ENCODE measurements around the gene OCIAD2. TPM values are rescaled to one million over a fixed set of nuclear protein-coding genes. Genes with fewer than 3 reads are reported as not detected.
"Not testable (repeated sequence)": the region's sequence is repeated elsewhere in the genome, so short reads cannot be mapped to it uniquely, and the experiment has no call there.

OCIAD2 gene
- total RNA-seq, 1 experiment from 2014 or later = 68.1 TPM

DNA sequence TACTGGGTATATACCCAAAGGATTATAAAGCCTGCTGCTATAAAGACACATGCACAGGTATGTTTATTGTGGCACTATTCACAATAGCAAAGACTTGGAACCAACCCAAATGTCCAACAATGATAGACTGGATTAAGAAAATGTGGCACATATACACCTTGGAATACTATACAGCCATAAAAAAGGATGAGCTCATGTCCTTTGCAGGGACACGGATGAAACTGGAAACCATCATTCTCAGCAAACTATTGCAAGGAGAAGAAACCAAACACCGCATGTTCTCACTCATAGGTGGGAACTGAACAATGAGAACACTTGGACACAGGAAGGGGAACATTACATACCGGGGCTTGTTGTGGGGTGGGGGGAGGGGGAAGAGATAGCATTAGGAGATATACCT is 16.8 kb downstream of the OCIAD2 start:
- H3K27ac ChIP-seq (ENCODE audit: low read length); H3K9me3 ChIP-seq (ENCODE audit: low read length); H3K79me2 ChIP-seq (ENCODE audit: low read length); H2AFZ ChIP-seq (ENCODE audit: low read length); H3K4me1 ChIP-seq (ENCODE audit: low read length); H3K4me2 ChIP-seq (ENCODE audit: low read depth, low read length, poor library complexity, severe bottlenecking); H4K20me1 ChIP-seq (ENCODE audit: insufficient read depth, low read depth, low read length); H3K27me3 ChIP-seq (ENCODE audit: low read length); H3K4me3 ChIP-seq (ENCODE audit: low read length); DNase-seq; H3K9ac ChIP-seq (ENCODE audit: low read length); H3K9me2 ChIP-seq (replicated peaks; ENCODE audit: insufficient read depth, low read length): not testable (repeated sequence)
- peaks cover 28% of the 10 kb centered on the region for H3K36me3 ChIP-seq (ENCODE audit: insufficient read depth, low read length)

- not testable (repeated sequence) for H3K4me2 ChIP-seq (ENCODE audit: low read depth, low read length, poor library complexity, severe bottlenecking)
Observed at GRCh38 chr4:48881646-48882045, 24.9 kb downstream of the OCIAD2 start.

GRCh38 chr4:48879561-48880442 is 26.8 kb downstream of the OCIAD2 start:
- no peak overlapping the region for H3K27ac ChIP-seq (ENCODE audit: low read length)

More at GRCh38 chr4:48881646-48882045, 24.9 kb downstream of the OCIAD2 start:
- not testable (repeated sequence) for H3K9me2 ChIP-seq (replicated peaks; ENCODE audit: insufficient read depth, low read length); H3K79me2 ChIP-seq (ENCODE audit: low read length); H2AFZ ChIP-seq (ENCODE audit: low read length); H3K9me3 ChIP-seq (ENCODE audit: low read length); H3K4me3 ChIP-seq (ENCODE audit: low read length); H3K4me1 ChIP-seq (ENCODE audit: low read length); H4K20me1 ChIP-seq (ENCODE audit: insufficient read depth, low read depth, low read length); H3K36me3 ChIP-seq (ENCODE audit: insufficient read depth, low read length); H3K9ac ChIP-seq (ENCODE audit: low read length); H3K27me3 ChIP-seq (ENCODE audit: low read length); H3K27ac ChIP-seq (ENCODE audit: low read length)
- DNase-seq = peak; percentile 16

GRCh38 chr4:48877827-48878535 is 28.6 kb downstream of the OCIAD2 start:
- no peaks in the 10 kb centered on the region for H4K20me1 ChIP-seq (ENCODE audit: insufficient read depth, low read depth, low read length)
- no peaks in the 10 kb centered on the region for H3K9me2 ChIP-seq (replicated peaks; ENCODE audit: insufficient read depth, low read length)
- no peak overlapping the region for H3K27ac ChIP-seq (ENCODE audit: low read length)
- peak; percentile 48 for DNase-seq
- no peak overlapping the region for H2AFZ ChIP-seq (ENCODE audit: low read length)
- no peak overlapping the region for H3K9ac ChIP-seq (ENCODE audit: low read length)
- no peaks in the 10 kb centered on the region for H3K27me3 ChIP-seq (ENCODE audit: low read length)
- no peaks in the 10 kb centered on the region for H3K4me1 ChIP-seq (ENCODE audit: low read length)
- H3K36me3 ChIP-seq (ENCODE audit: insufficient read depth, low read length) = no peaks in the 10 kb centered on the region
- no peak overlapping the region for H3K4me2 ChIP-seq (ENCODE audit: low read depth, low read length, poor library complexity, severe bottlenecking)
- no peaks in the 10 kb centered on the region for H3K9me3 ChIP-seq (ENCODE audit: low read length)
- H3K79me2 ChIP-seq (ENCODE audit: low read length) = no peaks in the 10 kb centered on the region
- H3K4me3 ChIP-seq (ENCODE audit: low read length) = no peak overlapping the region

More at GRCh38 chr4:48879561-48880442, 26.8 kb downstream of the OCIAD2 start:
- Histone ChIP-seq H3K79me2 (ENCODE audit: low read length) (no peaks in the 10 kb centered on the region), H3K4me1 (ENCODE audit: low read length) (no peaks in the 10 kb centered on the region), H4K20me1 (ENCODE audit: insufficient read depth, low read depth, low read length) (no peaks in the 10 kb centered on the region), H3K9me3 (ENCODE audit: low read length) (no peaks in the 10 kb centered on the region), H3K9me2 (replicated peaks; ENCODE audit: insufficient read depth, low read length) (no peaks in the 10 kb centered on the region), H3K4me3 (ENCODE audit: low read length) (no peak overlapping the region), H3K4me2 (ENCODE audit: low read depth, low read length, poor library complexity, severe bottlenecking) (no peak overlapping the region), H3K9ac (ENCODE audit: low read length) (no peak overlapping the region), H3K27me3 (ENCODE audit: low read length) (no peaks in the 10 kb centered on the region), H3K36me3 (ENCODE audit: insufficient read depth, low read length) (no peaks in the 10 kb centered on the region), H2AFZ (ENCODE audit: low read length) (no peak overlapping the region)
- peak; percentile 37 for DNase-seq

DNA sequence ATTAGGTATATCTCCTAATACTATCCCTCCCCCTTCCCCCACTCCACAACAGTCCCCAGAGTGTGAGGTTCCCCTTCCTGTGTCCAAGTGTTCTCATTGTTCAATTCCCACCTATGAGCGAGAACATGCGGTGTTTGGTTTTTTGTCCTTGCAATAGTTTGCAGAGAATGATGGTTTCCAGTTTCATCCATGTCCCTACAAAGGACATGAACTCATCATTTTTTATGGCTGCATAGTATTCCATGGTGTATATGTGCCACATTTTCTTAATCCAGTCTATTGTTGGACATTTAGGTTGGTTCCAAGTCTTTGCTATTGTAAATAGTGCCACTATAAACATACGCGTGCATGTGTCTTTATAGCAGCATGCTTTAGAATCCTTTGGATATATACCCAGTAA is 41.9 kb downstream of the OCIAD2 start:
- H3K9ac ChIP-seq (ENCODE audit: low read length) = not testable (repeated sequence)

GRCh38 chr4:48863728-48864127 is 42.8 kb downstream of the OCIAD2 start:
- H3K9ac ChIP-seq (ENCODE audit: low read length) = no peak overlapping the region

More for the DNA sequence above, 41.9 kb downstream of the OCIAD2 start:
- H3K27me3 ChIP-seq (ENCODE audit: low read length); H3K4me1 ChIP-seq (ENCODE audit: low read length); H3K27ac ChIP-seq (ENCODE audit: low read length); H3K9me2 ChIP-seq (replicated peaks; ENCODE audit: insufficient read depth, low read length); H4K20me1 ChIP-seq (ENCODE audit: insufficient read depth, low read depth, low read length); DNase-seq; H3K79me2 ChIP-seq (ENCODE audit: low read length); H3K9me3 ChIP-seq (ENCODE audit: low read length); H2AFZ ChIP-seq (ENCODE audit: low read length); H3K4me3 ChIP-seq (ENCODE audit: low read length); H3K4me2 ChIP-seq (ENCODE audit: low read depth, low read length, poor library complexity, severe bottlenecking): not testable (repeated sequence)
- H3K36me3 ChIP-seq (ENCODE audit: insufficient read depth, low read length) = peaks cover 11% of the 10 kb centered on the region

GRCh38 chr4:48862661-48863060 is 43.9 kb downstream of the OCIAD2 start:
- no peak overlapping the region for H2AFZ ChIP-seq (ENCODE audit: low read length)
- H3K4me3 ChIP-seq (ENCODE audit: low read length) = no peak overlapping the region
- H4K20me1 ChIP-seq (ENCODE audit: insufficient read depth, low read depth, low read length) = no peaks in the 10 kb centered on the region
- no peaks in the 10 kb centered on the region for H3K27me3 ChIP-seq (ENCODE audit: low read length)
- H3K9me2 ChIP-seq (replicated peaks; ENCODE audit: insufficient read depth, low read length) = no peaks in the 10 kb centered on the region
- peaks cover 26% of the 10 kb centered on the region for H3K36me3 ChIP-seq (ENCODE audit: insufficient read depth, low read length)
- H3K9ac ChIP-seq (ENCODE audit: low read length) = no peak overlapping the region
- H3K4me2 ChIP-seq (ENCODE audit: low read depth, low read length, poor library complexity, severe bottlenecking) = no peak overlapping the region
- H3K4me1 ChIP-seq (ENCODE audit: low read length) = no peaks in the 10 kb centered on the region
- H3K9me3 ChIP-seq (ENCODE audit: low read length) = peaks cover 3% of the 10 kb centered on the region; the same call in 1 of the 2 replicates
- no peaks in the 10 kb centered on the region for H3K79me2 ChIP-seq (ENCODE audit: low read length)
- DNase-seq = no peak
- no peak overlapping the region for H3K27ac ChIP-seq (ENCODE audit: low read length)

More at GRCh38 chr4:48863728-48864127, 42.8 kb downstream of the OCIAD2 start:
- no peak overlapping the region for H3K4me3 ChIP-seq (ENCODE audit: low read length)
- peaks cover 17% of the 10 kb centered on the region for H3K36me3 ChIP-seq (ENCODE audit: insufficient read depth, low read length)
- H3K4me1 ChIP-seq (ENCODE audit: low read length) = no peaks in the 10 kb centered on the region
- no peaks in the 10 kb centered on the region for H3K79me2 ChIP-seq (ENCODE audit: low read length)
- DNase-seq = no peak
- peaks cover 3% of the 10 kb centered on the region; the same call in 1 of the 2 replicates for H3K9me3 ChIP-seq (ENCODE audit: low read length)
- H3K4me2 ChIP-seq (ENCODE audit: low read depth, low read length, poor library complexity, severe bottlenecking) = no peak overlapping the region
- H3K9me2 ChIP-seq (replicated peaks; ENCODE audit: insufficient read depth, low read length) = no peaks in the 10 kb centered on the region
- no peak overlapping the region for H3K27ac ChIP-seq (ENCODE audit: low read length)
- H4K20me1 ChIP-seq (ENCODE audit: insufficient read depth, low read depth, low read length) = no peaks in the 10 kb centered on the region
- H3K27me3 ChIP-seq (ENCODE audit: low read length) = no peaks in the 10 kb centered on the region
- H2AFZ ChIP-seq (ENCODE audit: low read length) = no peak overlapping the region

DNA sequence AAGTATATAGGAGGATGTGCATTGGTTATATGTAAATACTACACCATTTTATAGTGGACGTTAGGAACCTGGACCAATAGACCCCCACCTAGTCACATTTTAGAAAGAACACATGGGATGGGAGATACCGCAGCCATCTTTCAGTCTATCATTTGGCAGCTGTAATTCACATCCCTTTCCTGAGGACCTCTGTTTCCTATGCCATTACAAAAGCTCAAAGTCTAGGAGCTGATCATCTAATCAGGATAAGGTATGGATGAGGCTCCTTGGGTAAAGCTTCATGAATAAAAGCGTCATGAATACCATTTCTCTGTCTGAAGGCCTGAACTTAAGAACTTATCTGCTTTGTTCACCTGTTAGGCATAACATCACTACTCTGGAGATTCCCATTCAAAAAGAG is 44.5 kb downstream of the OCIAD2 start:
- no peaks in the 10 kb centered on the region for H3K4me1 ChIP-seq (ENCODE audit: low read length)
- peaks cover 27% of the 10 kb centered on the region for H3K36me3 ChIP-seq (ENCODE audit: insufficient read depth, low read length)
- no peak for DNase-seq
- no peaks in the 10 kb centered on the region for H3K27me3 ChIP-seq (ENCODE audit: low read length)
- H3K27ac ChIP-seq (ENCODE audit: low read length) = no peak overlapping the region
- no peak overlapping the region for H2AFZ ChIP-seq (ENCODE audit: low read length)
- peaks cover 3% of the 10 kb centered on the region; the same call in 1 of the 2 replicates for H3K9me3 ChIP-seq (ENCODE audit: low read length)
- no peaks in the 10 kb centered on the region for H4K20me1 ChIP-seq (ENCODE audit: insufficient read depth, low read depth, low read length)
- no peak overlapping the region for H3K4me3 ChIP-seq (ENCODE audit: low read length)
- no peaks in the 10 kb centered on the region for H3K9me2 ChIP-seq (replicated peaks; ENCODE audit: insufficient read depth, low read length)
- H3K4me2 ChIP-seq (ENCODE audit: low read depth, low read length, poor library complexity, severe bottlenecking) = no peak overlapping the region
- no peak overlapping the region for H3K9ac ChIP-seq (ENCODE audit: low read length)
- H3K79me2 ChIP-seq (ENCODE audit: low read length) = no peaks in the 10 kb centered on the region
